H54 (cell line): Measurements from ENCODE around the gene XNDC1N.

ENCODE experiments used
- DNase-seq: peaks from one replicate; pipeline ENCODE4 v3.0.0; 2011; ENCODE audit warnings: low spot score, mixed read lengths; ENCODE audit not compliant: insufficient read length
- FAIRE-seq: peaks from 3 replicates; lab custom pipeline; 2011; peaks lifted over from hg19 to GRCh38; lab: Jason Lieb, UNC
- POLR2A ChIP-seq: IDR thresholded peaks from 2 replicates; pipeline ENCODE4 v1.6.1; 2011; ENCODE audit warnings: low read depth, mild to moderate bottlenecking, low read length

The XNDC1N gene, protein sequence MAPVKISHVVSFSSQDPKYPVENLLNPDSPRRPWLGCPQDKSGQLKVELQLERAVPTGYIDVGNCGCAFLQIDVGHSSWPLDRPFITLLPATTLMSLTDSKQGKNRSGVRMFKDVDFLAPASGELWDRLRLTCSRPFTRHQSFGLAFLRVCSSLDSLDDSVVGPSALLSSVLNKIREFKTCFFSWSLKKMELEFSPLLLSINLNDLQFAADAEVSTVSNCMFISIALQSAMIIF

DNA sequence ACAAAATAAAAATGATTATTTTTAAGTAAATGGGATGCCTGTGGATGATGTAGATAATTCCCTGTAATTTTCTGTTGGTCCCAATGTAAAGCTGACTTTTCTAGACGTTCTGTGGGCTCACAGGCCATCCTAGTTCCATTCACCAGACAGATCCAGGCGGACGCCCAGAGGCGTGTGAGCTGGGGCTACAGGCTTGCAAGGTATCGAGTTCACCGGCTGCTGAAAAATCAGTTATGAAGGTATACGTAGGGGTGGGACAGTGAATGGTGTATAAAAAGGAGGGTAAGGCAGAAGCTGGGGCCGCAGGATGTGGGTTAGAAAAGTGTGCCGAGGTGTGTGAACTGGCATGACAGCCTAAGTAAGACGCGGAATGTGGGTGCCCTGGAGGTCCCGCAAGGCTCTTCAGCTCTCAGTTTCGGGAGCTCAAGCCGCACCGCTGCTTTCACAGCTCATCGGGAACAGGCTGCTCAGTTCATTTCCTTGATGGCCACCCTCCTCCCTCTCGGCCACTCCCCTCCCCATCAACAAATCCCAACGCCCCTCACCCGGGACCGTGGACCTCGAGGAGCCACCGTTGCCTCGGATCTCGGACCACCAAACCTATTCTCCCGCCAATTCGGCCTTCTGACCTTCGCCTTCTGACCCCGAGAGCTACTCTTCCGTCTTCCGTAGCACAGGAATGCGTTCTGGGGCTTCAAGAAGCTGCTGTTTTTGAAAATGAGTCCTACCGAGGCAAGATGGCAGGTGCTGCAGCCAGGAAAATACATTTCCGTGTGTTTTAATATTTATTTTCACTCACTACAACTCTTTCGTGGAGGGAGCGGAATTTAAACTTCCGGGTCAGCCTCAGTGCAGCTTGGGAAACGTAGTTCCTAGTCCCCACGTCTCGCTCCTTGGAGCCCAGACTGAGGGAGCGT, at the start of gene XNDC1N:
TSS of gene XNDC1N (minus strand) at position 775 of the 917 bp plus-strand sequence. CDS start 5,241 bp downstream, outside the sequence.
- DNase-seq (peak; percentile 65), FAIRE-seq (no peak)
- TF ChIP-seq POLR2A, result peak; percentile 46; the same call in 1 of the 2 replicates

DNA sequence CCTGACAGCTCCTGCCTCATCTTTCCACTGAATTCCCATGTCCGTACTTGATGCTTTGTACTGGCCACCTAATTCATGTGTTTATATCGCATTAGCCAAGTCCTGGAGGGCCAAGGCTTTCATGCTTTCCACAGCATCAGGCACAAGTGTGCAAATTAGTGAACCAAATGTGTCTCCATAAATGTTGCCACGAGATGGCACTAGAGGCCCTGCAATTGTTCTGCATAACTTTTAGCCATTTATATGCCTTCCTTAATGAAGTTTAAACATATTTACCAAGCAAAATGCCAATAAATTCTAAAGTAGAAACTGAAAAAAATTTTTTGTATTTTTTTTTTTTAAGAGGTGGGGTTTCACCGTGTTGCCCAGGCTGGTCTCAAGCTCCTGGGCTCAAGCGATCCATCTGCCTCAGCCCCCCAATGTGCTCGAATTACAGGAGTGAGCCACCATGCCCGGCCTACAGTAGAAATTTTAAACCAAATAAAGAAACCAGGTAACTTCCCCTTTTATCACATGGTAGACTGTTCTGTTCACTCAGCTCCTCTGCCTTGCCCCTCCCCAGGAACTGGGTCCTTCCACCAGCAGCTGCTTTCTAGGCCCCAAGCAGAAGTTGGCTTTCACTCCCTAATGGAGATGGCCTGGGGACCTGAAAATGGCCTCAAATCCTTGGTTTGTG, 49.5 kb upstream of the XNDC1N start:
- no peak for TF ChIP-seq POLR2A
- no peak for DNase-seq

DNA sequence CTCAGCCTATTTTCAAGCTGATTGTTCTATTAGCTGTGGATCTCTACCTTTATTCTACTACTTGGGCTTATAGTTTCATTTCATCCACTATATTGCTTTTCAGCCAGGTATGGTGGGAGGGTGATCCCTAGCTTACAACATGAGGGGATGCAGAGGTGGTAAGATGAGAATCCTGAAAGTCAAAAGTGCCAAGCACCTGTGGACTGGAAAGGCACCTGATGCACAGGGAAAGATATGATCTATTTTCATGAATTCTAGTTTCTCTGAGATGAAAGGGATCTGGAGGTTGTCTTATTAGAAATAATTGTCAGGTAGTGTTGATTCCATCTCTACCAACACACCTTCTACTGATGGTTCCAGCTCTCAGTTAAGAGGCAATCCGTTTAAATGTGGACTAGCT, 48.7 kb upstream of the XNDC1N start:
- TF ChIP-seq POLR2A, result no peak
- FAIRE-seq (no peak), DNase-seq (no peak)

More for the DNA sequence above, 49.5 kb upstream of the XNDC1N start:
- FAIRE-seq, result no peak

DNA sequence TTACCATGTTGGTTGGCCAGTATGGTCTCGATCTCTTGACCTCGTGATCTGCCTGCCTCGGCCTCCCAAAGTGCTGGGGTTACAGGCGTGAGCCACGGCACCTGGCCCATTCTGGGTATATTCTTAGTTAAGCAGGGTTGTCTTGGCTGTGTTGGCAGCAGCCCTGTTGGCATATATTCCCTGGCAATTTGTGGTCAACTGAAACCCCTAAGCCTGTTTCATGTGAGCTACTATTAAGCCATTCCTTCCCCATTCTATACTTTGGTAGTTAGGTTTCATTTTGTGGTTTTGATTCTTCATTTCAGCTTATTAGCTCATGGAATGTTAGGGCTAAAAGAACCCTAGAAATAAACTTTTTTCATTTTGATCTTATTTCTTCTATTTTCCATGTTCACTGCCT, 48.2 kb upstream of the XNDC1N start:
- no peak for TF ChIP-seq POLR2A

DNA sequence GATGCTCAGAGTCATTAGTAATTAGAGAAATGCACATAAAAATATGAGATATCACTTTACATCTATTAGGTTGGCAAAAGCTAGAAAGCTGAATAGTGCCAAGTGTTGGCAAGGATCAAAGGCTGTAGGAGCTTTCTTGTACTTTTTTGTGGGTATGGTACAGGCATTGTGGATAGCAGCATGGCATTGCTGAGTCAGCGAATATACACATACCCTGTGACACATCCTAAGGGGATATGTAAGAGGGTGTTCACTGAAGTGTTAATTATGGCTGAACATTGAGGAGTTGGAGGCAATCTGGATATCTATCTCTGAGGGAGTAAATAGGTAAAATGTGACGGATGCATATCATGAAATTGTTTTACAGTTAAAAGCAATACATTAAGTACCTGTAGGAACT, 43.3 kb upstream of the XNDC1N start:
- TF ChIP-seq POLR2A, result no peak
- DNase-seq (no peak), FAIRE-seq (no peak)

More for the DNA sequence above, 48.2 kb upstream of the XNDC1N start:
- DNase-seq (no peak), FAIRE-seq (no peak)

DNA sequence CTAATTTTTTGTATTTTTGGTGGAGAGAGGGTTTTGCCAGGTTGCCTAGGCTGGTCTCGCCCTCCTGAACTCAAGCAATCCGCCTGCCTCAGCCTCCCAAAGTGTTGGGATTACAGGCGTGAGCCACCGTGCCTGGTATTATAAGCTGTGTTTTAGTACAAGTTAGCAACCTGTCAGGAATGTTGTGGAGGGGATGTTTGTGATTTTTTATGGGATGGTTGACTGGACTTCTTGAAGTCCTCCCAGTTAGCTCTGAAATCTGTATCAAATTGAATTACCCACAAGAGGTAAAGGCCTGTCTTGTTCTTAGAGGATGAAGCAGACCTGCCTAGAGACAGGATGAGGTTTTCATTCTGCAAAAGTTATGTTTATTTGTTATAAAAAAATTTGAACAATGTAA, 36.2 kb upstream of the XNDC1N start:
- DNase-seq, result no peak
- FAIRE-seq, result no peak
- no peak for TF ChIP-seq POLR2A

DNA sequence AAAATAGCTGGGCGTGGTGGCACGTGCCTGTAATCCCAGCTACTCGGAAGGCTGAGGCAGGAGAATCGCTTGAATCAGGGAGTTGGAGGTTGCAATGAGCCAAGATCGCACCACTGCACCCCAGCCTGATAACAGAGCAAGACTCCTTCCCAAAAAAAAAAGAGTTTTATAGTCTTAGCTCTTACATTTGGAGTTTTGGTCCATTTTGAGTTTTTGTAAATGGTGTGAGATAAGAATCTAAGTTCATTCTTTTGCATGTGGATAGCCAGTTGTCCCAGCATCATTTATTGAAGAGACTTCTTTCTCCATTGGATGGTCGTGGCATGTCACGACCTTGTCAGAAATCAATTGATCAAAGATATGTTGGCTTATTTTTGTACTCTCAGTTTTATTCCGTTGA, 35.1 kb upstream of the XNDC1N start:
- DNase-seq, result no peak
- no peak for TF ChIP-seq POLR2A
- no peak for FAIRE-seq

DNA sequence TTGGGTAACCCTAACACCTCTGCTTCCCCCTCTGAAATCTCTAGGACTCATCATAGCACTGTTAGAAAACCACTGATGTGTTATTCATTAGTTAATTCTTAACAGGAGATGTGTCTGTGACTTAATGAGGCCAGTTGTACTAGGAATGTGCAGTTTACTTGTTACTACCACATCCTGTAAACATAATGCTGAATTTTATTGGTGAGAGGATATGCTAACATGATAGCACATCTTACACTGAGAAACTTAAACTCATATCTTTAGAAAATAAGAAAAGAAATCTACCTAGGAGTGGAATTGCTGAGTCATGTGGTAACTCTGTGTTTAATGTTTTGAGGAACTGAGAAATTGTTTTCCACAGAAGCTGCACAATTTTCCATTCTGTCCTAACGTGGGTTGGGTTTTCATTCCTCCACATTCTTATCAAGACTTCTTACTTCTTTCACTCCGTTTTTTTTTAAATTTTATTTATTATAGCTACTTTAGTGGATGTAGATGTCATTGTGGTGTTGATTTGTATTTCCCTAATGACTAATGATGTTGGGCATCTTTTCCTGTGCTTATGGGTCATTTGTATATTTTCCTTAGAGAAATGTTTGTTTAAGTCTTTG, 34.1 kb upstream of the XNDC1N start:
- no peak for TF ChIP-seq POLR2A
- no peak for FAIRE-seq
- no peak for DNase-seq

DNA sequence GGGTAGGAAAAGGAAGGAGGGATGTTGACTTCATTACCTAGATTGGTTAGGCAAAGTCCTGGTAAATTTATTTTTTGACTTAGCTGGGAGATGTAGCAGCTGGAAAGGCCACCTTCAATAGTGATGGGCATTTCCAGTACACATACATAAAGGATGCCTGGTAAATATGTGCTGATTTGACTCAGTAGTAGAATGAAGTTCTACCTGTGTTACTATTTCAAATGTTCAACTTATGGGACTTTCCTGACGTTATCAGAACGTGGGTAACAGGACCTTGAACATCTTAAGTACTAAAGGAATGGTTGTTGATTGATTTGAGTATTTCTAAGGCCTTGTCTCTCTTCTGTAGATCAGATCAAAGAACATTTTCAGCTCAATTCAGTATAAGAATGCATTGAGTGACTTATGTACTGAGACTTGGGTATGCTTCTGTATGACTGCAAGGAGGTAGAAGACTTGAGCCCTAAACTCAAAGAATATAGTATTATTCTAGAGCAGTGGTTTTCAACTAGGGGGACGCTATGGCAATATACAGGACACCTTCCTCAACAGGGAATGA, 27.6 kb upstream of the XNDC1N start:
- no peak for FAIRE-seq
- no peak for TF ChIP-seq POLR2A
- no peak for DNase-seq

DNA sequence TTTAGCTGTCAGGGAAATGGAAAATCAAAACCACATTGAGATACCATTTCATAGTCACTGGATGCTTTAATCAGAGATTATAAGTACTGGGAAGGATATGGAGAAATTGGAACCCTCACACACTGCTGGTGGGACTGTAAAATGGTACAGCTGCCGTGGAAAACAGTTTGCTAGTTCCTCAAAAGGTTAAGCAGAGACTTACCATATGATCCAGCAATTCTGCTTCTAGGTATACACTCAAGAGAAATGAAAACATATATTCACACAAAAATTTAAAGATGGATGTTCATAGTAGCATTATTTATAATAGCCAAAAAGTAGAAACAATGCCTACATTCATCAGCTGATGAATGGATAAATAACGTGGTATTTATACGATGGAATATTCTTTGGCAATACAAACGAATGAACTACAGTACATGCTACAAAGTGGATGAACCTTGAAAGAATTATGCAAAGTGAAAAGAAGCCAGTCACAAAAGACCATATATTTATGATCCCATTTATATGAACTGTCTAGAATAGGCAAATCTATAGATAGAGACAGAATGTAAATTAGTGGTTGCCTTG, 23.4 kb upstream of the XNDC1N start:
- DNase-seq, result no peak
- FAIRE-seq, result no peak
- TF ChIP-seq POLR2A, result no peak

DNA sequence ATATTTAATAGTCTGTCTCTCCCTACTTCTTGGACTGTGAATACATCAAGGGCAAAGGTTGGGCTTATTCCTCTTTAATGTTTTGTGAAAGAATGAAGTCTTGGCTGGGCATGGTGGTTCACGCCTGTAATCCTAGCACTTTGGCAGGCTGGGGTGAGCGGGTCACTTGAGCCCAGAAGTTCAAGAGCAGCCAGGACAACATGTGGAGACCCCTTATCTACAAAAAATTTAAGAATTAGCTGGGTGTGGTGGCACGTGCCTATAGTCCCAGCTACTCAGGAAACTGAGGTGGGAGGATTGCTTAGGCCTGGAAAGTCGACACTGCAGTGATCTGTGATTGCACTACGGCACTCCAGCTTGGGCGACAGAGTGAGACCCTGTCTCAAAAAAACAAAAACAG, 20.6 kb upstream of the XNDC1N start:
- DNase-seq, result no peak
- FAIRE-seq, result no peak
- TF ChIP-seq POLR2A, result no peak

DNA sequence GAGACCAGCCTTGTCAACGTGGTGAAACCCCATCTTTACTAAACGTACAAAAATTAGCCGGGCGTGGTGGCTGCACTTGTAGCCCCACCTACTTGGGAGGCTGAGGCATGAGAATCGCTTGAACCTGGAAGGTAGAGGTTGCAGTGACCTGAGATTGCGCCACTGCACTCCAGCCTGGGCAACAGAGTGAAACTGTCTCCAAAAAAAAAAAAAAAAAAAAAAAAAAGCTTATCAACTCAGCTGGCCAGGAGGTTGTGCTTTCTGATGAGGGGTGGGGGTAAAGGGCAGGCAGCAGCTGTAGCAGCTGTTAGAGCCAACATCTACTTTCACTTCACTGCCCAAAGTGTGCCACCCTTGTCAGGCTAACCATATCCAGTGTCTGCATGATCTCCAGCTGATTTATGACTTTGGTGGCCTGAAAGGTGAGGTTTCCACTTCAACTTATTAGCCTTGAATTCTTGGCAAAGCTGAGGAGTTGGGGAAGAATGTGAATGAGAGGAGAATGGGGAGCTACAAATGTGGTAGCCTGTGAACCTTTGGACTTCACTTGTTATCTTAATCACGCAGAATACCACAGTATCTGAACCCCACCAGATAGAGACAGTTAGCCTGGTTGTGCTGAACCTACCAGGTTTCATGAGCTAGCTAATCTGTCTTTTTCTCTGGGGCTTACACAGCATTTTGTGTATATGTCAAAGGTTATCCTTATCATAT, 20.1 kb upstream of the XNDC1N start:
- DNase-seq (no peak), FAIRE-seq (no peak)
- TF ChIP-seq POLR2A, result no peak
